GM19324 (cell line): ENCODE results near the gene SRP68.

Source experiments
- ATAC-seq: cut with Tn5 transposase; IDR thresholded peaks from one replicate; pipeline ENCODE4 v1.9.1; 2021; ENCODE audit warnings: mild to moderate bottlenecking, moderate library complexity; ENCODE audit not compliant: unreplicated experiment, low FRiP score

The SRP68 gene

DNA sequence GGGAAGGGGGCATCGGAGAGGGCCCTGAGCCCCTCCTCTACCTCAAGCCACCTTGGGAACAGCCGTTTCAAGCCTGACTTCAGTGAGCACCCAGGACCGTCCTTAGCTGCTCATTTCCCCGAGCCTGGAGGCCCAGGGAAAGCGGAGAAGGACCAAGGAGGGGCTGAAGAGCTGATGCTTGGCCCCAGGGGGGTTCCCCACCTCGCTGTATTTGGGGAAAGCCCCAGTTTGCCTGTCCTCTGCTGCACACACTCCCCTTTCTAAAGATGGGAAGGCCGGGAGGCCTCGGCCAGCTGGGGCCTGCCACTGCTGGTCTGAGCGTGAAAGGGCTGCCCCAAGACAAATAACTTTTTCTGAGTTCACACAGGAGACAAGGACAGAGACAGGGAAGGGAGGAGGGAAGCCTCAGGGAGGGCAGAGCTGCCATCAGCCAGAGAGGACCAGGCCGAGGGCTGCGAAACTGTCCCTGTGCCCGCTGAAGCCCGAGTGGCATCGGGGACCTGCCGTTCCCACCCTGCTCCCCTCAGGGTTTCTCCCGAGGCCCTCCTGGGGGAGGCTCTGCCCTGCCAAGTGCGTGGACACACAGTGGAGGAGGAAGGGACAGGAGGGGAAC lies 18.3 kb upstream of the SRP68 start:
- no peak for ATAC-seq

DNA sequence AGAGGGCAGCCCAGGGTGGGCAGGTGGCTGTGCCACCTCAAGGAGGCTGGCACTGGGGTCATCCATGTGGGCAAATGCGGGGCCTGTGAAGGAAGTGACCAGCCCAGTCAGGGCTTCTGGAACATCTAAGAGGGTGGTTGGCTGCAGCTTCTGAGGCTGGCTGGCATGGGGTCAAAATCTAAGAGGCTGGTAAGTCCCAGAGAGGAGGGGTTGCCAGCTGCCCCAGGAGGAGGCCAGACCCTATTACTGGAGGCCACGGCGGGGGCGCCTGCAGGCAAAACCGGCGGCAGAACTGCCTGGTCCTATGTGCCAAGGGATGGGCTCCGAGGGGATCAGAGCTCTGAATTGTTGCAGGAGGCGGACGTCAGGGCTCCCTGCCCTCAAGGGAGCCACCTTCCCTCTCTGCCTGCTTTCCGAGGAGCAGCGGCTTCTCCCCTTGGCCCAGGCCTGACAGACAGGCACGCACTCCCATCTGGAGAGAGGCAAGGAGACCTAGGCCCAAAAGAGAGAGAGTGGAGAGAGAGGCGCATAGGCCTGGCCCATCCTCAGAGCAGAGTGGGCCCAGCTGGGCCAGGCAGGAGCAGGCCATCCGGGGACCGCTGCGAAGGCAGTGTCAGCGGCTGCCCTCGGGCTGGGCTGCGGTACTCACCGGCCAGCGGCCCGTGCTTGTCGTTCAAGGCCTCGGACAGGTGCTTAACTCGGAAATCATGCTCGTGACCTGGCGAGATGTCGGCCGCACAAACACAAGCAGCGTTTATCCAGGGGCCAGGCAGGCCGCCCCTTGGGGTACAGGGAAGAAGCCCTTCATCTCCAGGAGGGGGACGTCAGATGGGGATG lies 17.6 kb upstream of the SRP68 start:
- no peak for ATAC-seq

DNA sequence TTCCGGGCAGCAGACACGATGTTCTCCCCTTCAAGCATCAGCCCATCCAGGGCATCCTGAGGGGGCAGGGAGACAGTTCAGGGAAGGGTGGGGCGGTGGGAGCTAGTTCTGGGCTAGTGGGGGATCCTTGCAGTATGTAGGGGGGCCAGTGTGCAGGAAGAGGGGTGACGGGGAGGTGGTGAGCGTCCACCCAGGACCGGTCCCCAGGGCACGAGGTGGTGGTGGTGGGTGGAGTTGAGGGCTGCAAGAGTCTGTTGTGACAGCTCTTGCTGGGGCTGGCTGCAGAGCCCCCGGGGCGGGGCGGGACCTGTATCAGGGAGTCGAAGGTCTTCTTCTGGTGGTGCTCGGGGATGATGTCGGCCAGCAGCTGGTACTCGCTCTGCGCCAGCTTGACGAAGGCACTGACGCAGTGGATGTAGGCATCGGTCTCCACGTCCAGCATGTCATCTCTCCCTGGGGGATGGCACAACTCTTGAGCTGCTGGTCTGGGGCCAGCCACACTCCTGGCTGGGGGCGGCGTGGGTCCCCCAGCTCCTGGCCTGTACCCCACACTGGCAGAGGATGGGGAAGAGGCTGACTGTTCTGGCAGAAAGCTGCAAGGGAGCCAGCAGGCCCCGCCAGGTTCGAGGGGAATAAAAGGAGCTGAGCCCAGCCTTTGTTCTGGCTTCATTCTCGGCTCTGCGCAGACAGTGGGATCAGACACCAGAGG lies 16.7 kb upstream of the SRP68 start:
- no peak for ATAC-seq

DNA sequence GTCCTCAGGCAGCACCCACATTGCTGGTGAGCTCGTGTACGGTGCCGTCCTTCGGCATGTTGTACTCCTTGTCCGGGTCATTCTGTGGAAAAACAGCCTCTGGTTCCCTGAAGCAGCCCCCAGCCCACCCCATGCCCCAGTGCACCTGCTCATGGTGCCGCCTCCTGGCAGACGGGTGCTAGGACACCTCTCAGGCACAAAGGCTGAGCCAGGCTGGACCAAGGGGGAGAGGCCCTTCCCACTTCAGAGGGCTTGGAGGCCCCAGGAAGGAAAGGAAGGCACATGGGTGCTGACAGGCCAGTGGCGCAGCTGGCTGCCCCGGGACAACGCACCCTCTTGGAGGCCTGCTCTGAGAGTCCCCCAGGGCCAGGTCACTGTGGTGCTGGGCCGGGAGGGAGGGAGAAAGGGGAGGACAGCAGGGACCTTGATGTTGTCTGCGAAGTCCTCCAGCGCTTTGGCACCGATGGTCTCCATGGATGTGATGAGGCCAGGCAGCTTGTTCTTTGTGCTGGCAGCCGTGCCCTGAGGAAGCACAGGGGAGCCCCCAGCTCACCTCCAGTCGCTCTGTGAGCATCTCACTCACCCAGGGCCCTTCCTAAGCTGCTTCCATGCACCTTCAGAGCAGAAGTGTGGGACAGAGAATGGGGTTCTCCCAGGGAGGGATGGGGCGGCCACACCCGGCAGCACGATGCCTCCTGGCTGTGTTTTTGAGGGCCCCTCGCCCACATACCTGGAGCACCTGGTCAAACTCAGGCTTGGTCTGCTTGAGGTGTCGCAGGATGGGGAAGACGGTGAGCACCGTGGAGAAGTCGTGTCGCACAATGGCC lies 15.9 kb upstream of the SRP68 start:
- ATAC-seq, result no peak

DNA sequence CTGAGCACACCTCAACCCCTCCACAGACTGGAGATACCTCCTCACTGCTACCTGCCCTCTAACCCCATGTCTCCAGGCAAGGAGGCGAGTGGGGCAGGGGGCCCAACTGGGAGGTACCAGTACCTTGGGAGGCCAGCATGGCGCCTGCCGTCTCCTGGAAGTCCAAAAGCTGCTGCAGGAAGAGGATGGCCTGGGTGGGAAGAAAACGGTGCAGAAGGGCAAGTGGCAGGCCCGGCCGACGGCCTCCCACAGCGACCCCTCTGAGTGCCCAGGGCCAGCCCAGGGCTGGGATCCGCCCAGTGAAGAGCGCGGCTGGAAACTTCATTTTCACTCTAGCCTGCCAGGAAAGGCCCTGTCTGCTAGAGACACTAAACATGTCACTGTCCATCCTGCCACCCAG lies 15.2 kb upstream of the SRP68 start:
- ATAC-seq, result no peak

DNA sequence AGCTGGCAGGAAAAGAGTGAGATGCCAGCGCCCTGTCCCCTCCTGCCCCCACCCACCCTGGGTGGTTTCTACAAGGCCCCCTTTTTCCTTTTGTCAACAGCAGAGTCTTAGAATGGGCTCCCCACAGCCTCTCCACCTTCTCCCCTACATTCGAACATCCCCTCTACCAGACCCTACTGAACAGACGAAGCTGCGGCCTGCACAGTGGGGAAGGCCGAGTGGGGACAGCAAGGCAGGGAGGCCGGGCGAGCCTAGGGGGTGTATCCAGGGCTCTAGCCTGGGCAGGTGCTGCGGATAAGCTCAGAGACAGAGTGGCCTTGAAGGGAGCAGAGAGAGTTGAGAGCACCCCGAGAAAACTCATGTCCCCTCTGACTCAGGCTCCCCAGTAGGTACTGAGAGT lies 14.1 kb upstream of the SRP68 start:
- no peak for ATAC-seq

DNA sequence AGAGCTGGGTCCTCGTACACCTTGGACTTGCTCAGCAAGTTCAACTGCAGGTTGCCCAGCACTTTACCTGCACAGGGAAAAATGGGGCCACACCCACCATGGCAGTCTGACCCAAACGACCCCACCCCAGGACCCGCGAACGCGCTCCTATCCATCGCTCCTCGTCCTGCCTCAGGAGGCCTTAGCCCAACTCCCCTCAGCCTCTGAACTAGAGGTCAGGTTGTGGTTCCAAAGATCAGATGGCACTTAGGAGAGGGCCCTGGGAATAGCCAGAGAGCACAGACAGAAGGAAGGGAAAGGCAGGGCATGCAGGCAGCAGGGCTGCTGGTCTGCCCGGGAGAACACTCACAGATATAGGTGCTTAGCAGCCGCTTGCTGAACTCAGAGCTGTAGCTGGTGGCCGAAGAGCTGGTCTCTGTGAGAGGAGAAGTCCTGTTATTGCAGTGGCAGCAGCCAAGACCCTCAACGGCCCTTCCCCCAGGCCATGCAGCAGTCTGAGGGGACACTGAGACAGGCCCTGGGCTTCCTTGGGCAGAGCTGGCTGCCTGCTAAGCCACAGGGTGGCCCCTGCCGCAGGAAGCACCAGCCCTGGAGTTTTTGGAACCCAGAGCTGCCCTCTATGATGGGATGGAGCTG lies 13.5 kb upstream of the SRP68 start:
- ATAC-seq, result no peak

DNA sequence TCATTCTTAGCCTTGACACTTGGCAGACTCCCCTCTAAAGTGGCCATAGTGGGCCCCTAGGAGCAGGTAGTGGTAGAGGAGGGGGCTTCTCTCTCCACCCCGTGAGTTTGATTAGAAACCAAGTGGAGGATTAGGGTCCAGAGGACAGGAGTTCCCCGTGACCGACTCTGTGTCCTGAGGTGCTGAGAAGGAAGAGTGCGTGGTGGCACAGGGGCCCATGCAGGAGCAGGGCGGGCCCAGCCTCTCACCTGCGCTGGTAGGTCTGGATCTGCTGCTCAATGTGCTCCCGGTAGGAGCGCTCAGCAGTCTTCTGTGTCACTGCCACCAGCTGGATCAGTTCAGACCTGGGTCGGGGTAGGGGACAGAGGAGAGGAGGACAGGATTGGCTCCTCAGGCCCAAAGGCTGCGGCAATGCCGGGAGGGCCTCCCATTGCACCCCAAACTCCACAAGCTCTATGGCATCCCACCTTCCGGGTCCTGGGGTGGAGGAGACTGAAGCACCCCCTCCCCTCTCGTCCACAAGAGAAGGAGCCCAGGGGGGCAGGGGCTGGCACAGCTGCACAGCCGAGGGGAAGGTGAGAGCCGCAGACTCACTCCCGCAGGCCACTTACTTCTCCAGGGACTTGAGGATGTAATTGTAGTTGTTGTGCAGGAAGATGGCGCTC lies 12.9 kb upstream of the SRP68 start:
- no peak for ATAC-seq

DNA sequence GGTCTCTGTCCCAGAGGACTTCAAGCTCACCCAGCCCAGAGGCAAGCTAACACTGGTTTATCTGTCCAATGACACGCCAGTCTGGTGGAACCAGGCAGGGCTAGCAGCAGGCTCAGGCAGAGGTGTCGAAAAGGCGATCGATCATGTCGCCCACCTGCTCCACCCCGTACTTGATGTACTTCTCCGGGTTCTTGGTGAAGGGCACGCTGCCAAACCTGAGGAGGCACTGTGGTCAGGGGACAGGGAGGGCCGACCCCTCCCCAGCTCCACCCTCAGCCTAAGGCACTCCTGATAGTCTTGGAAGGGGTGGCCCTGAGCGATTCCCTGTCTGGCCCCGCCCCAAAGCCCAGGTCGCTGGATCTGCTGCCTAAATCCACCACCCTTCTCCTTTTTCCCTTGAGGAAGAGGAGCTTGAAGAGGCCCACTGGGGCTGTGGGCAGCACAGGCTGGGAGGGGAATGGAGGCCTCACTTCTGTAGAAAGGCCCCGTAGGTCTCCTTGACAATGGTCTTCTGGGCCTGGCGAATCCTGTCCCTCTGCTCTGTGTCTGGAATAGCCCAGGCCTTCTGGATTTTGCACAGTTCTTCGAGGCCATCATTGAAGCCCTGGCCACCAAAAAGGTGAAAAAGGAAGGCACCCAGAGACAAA lies 11.3 kb upstream of the SRP68 start:
- ATAC-seq, result no peak

DNA sequence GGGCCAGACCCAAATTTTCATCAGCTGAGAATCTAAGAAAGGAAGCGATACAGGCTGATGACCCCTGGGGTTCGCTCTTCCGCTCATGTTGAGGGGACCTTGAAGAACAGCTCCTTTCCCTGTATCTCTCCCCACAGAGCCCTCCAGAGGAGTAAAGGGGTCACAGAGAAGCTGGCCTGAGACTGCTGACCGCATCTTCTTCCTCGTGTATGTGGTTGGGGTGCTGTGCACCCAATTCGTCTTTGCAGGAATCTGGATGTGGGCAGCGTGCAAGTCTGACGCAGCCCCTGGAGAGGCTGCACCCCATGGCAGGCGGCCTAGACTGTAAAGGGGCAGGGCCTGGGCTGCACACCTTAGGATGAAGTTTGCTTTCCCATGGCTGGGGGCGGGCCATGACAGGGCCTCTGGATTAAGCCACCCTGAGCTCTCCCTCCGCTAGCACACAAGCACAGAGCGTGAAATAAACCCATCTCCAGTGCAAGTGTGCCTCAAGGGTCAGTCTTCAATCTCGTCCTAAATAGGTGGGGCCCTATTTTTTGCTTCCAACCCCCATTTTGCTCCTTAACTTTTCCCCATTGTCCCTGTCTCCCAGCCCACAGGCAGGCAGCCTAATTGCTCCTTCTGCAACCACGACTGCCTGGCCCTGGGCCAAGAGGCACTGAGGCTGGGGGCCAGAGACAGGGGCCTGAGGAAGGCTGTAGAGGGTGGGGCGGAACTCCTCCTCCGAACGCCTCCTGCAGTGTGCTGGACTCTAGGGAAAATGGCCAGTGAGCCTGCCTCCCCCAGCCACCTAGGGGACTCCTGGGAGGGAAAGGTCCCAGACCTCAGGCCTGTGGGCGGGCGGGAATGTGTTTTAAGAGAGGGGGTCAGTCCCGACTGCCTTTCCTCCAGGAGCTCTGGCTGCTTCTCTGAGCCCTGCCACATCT lies 10.3 kb upstream of the SRP68 start:
- no peak for ATAC-seq

DNA sequence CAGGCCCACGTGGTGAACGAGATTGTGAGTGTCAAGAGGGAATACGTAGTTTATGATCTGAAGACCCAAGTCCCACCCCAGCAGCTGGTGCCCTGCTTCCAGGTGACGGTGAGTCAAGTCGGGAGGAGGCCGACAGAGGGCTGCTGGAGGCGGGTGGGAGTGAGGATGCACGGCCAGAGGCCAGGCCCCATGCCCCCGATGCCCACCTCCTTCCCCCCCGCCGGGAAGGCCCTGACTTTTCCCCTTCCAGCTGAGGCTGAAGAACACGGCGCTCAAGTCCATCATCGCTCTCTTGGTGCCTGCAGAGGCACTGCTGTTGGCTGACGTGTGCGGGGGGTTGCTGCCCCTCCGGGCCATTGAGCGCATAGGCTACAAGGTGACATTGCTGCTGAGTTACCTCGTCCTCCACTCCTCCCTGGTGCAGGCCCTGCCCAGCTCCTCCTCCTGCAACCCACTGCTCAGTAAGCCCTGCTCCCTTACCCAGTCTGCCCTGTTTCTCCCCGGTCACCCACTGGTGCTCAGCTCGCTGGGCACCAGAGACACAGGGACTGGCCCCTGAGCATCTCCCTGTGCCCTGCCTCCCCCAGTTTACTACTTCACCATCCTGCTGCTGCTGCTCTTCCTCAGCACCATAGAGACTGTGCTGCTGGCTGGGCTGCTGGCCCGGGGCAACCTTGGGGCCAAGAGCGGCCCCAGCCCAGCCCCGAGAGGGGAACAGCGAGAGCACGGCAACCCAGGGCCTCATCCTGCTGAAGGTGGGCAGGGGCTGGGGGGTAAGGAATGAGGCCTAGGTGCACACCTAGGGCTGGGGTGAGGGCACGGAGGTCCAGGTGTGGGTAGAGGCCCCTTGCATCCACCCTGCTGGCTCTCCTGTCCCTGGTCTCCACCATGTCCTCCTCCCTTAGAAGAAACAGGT lies 9.2 kb upstream of the SRP68 start:
- no peak for ATAC-seq

DNA sequence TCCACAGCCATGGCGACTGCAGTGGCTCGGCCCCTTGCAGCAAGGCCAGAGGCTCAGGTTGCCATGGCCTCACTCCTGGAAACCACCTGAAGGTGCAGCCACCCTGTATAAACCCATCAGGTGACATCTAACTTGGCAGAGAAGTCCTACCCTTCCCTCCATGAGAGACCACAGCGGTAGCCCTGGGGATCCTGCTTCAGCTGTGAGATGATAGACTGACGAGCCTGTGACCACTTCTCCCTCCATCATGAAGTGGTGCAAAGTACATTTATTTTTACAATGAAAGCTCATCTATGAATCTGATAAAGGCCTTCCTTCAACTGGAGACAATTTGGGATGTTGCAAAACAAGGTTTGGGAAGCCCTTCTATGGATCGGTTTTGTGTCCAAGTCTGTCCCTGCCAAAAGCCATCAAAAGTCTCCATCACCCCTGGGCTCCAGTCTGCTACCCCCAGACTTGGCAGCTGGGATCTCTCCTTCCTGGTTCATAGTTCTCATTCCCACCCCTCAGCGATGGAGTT lies 8.5 kb upstream of the SRP68 start:
- no peak for ATAC-seq

DNA sequence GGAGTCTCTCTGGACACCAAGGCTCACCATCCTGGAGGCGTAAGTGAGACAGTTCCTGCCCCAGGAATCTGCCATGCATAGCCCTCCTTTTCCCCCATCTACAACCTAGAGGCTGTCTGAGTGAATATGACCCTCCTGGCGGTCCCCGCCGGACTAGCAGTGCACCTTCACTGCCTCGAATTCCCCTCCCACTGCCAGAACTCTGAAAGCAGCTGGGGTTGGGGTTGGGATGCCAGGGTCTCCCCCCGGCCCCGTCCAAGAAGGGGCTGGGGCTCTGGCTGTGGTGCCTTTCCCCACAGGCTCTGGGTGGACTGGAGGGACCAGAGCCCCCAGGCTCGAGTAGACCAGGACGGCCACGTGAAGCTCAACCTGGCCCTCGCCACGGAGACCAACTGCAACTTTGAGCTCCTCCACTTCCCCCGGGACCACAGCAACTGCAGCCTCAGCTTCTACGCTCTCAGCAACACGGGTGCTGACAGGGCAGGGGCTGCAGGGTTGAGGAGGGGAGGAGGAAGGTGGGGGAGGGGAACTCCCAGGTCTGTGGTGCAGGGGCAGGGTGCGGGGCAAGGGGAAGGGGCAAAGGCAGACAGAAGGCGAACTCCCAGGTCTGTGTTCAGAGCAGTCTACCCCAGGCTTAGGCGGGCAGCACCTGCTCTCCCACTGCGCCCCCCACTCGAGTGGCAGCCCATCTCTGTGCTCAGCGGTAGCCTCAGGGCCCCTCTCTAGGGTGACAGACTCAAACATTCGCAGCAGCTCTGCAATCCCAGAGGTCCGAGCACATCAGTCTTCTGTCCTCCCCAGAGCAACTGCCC lies 7.8 kb upstream of the SRP68 start:
- no peak for ATAC-seq

DNA sequence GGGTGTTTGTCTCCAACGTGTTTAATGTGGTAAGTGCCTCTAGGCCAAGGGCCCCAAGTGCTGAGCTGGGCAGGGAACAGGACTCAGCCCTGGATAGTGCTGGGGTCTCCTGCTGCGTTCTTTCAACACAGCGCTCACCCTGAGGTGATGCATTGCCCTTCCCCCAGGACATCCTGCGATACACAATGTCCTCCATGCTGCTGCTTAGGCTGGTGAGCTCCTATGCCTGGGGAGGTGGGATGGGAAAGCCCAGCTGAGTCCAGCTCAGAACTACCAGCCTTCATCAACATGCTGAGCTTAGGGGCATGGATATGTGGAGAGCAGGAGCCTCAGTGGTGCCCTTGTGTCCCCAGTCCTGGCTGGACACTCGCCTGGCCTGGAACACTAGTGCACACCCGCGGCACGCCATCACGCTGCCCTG lies 7.2 kb upstream of the SRP68 start:
- ATAC-seq, result no peak

DNA sequence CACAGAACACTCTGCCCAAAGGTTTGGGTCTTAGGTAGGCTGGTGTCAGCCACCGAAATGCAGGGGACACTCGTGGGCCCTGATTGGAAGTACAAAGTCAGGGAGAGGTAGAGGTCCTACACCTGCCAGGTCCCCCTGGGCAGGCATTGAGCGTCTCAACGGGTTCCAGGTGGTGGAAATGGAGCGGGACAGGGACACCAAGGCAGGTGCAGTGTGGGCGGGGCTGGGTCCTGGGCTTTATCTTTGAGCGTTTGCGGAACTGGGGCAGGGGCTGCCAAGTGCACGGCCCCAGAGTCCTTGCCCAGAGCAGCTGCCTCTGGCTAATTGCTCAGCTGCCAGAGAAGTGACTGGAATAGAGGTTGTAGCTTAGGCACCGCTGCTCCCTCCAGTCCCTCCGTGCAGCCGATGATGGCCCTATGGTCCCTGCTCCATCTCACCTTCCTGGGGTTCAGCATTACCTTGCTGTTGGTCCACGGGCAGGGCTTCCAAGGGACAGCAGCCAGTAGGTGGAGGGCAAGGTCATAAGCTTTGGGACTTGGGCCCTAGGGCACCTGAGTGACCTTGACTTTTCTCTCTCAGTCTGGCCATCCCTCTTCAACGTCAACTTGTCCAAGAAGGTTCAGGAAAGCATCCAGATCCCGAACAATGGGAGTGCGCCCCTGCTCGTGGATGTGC lies 6.7 kb upstream of the SRP68 start, which contains the start of gene ZACN:
Gene ZACN, plus strand, starts transcription at position 323 of the 675 bp plus-strand sequence. Its CDS starts 83 bp downstream, at position 406.
- no peak for ATAC-seq
